HepG2 (cell line): Measurements from ENCODE around the gene MMP25. TPM values are rescaled to one million over a fixed set of nuclear protein-coding genes. Genes with fewer than 3 reads are reported as not detected.

Source experiments
- ATF5 ChIP-seq: sonication (generic); formaldehyde crosslinking; IDR thresholded peaks from 2 replicates; pipeline ENCODE4 v1.4.0; 2020; ENCODE audit warnings: mild to moderate bottlenecking, low read depth, missing genetic modification reagents
- GLI4 ChIP-seq: sonication (generic); formaldehyde crosslinking; IDR thresholded peaks from 2 replicates; pipeline ENCODE4 v1.5.1; 2020; ENCODE audit warnings: missing genetic modification reagents, mild to moderate bottlenecking, moderate library complexity, borderline replicate concordance
- HMGA1 ChIP-seq: sonication (generic); formaldehyde crosslinking; conservative IDR thresholded peaks from 2 replicates; pipeline ENCODE4 v1.4.0; 2020; ENCODE audit warnings: missing genetic modification reagents
- IKZF5 ChIP-seq: IDR thresholded peaks from 2 replicates; pipeline ENCODE4 v1.6.1; 2018; ENCODE audit warnings: missing genetic modification reagents, mild to moderate bottlenecking, missing compliant biosample characterization
- KLF12 ChIP-seq: sonication (generic); formaldehyde crosslinking; IDR thresholded peaks from 2 replicates; pipeline ENCODE4 v1.4.0; 2020; ENCODE audit warnings: missing genetic modification reagents, borderline replicate concordance
- MLLT10 ChIP-seq: sonication (generic); formaldehyde crosslinking; IDR thresholded peaks from 2 replicates; pipeline ENCODE4 v1.4.0; 2020; ENCODE audit warnings: missing genetic modification reagents
- PLRG1 ChIP-seq: fragments of 450-650 bp; conservative IDR thresholded peaks from 2 replicates; pipeline ENCODE4 v1.6.1; 2016
- POGZ ChIP-seq: sonication (generic); formaldehyde crosslinking; IDR thresholded peaks from 2 replicates; pipeline ENCODE4 v1.4.0; 2020; ENCODE audit warnings: mild to moderate bottlenecking, missing genetic modification reagents
- SRY ChIP-seq: sonication (generic); formaldehyde crosslinking; IDR thresholded peaks from 2 replicates; pipeline ENCODE4 v1.8.0; 2022; ENCODE audit warnings: mild to moderate bottlenecking, missing genetic modification reagents
- TOPORS ChIP-seq: sonication (generic); formaldehyde crosslinking; IDR thresholded peaks from 2 replicates; pipeline ENCODE4 v1.8.0; 2023; ENCODE audit warnings: mild to moderate bottlenecking, missing genetic modification reagents
- TRAFD1 ChIP-seq: sonication (generic); formaldehyde crosslinking; IDR thresholded peaks from 2 replicates; pipeline ENCODE4 v1.5.1; 2020; ENCODE audit warnings: missing genetic modification reagents, mild to moderate bottlenecking, borderline replicate concordance
- ZNF160 ChIP-seq: sonication (generic); formaldehyde crosslinking; IDR thresholded peaks from 2 replicates; pipeline ENCODE4 v1.8.0; 2022; ENCODE audit warnings: mild to moderate bottlenecking, inconsistent platforms, missing genetic modification reagents
- ZNF234 ChIP-seq: sonication (generic); formaldehyde crosslinking; conservative IDR thresholded peaks from 2 replicates; pipeline ENCODE4 v1.5.1; 2020; ENCODE audit warnings: mild to moderate bottlenecking, missing genetic modification reagents
- ZNF552 ChIP-seq: sonication (generic); formaldehyde crosslinking; IDR thresholded peaks from 2 replicates; pipeline ENCODE4 v1.9.0; 2022; ENCODE audit warnings: missing genetic modification reagents, mild to moderate bottlenecking, borderline replicate concordance
- ZNF556 ChIP-seq: sonication (generic); formaldehyde crosslinking; IDR thresholded peaks from 2 replicates; pipeline ENCODE4 v1.4.0; 2020; ENCODE audit warnings: mild to moderate bottlenecking, missing genetic modification reagents, borderline replicate concordance
- ZNF850 ChIP-seq: sonication (generic); formaldehyde crosslinking; conservative IDR thresholded peaks from 2 replicates; pipeline ENCODE4 v1.9.0; 2021; ENCODE audit warnings: mild to moderate bottlenecking, missing genetic modification reagents
- ZSCAN5A ChIP-seq: sonication (generic); formaldehyde crosslinking; IDR thresholded peaks from 2 replicates; pipeline ENCODE4 v1.8.0; 2022; ENCODE audit warnings: mild to moderate bottlenecking, missing genetic modification reagents, borderline replicate concordance
- polyA plus RNA-seq, 8 experiments: library from polyadenylated mRNA; depleted of rRNA in 3 of 8; stranded (reverse) in 7 of 8; unstranded in 1 of 8; fragments of >200 nt; fragmentation: Illumina TruSeq in 4 of 8; extraction: Trizol in 4 of 8; gene quantifications; 2 replicates each; pipeline versions ENCODE4 v1.2.1 to v1.2.3, GENCODE V29; 2011 to 2016; ENCODE audit warnings: low read depth in 4 of 8, missing spikeins in 1 of 8, mixed read lengths in 1 of 8; ENCODE audit not compliant: insufficient read depth in 1 of 8
- total RNA-seq, 5 experiments: library from RNA; depleted of rRNA; stranded (reverse); fragments of >200 nt; fragmentation: Illumina TruSeq; extraction: Trizol; gene quantifications; 2 replicates each; pipeline ENCODE4 v1.2.3, GENCODE V29; 2016; ENCODE audit warnings: low read depth in 1 of 5
- TF ChIP-seq, protein P1 (sequence below): IDR thresholded peaks from 2 replicates; pipeline ENCODE4 v1.6.1; 2016; ENCODE audit warnings: missing compliant biosample characterization, missing genetic modification reagents, borderline replicate concordance
- TF ChIP-seq, protein P2 (sequence below): sonication (generic); formaldehyde crosslinking; IDR thresholded peaks from 2 replicates; pipeline ENCODE4 v1.5.1; 2020; ENCODE audit warnings: mild to moderate bottlenecking, missing genetic modification reagents

MMP25 gene
- total and polyA plus RNA-seq, 2 of the 13 experiments (the other 11 are each of a cell fraction or from before 2014, with no cell fraction given) = 0.04 to 0.08 TPM

- no peak for TF ChIP-seq POGZ (CRISPR knock-in tag)
- no peak for TF ChIP-seq ZNF234
- TF ChIP-seq ZNF850 (CRISPR knock-in tag) = no peak
- TF ChIP-seq GLI4 (CRISPR knock-in tag) = no peak
- TF ChIP-seq KLF12 (CRISPR knock-in tag) = no peak
- TF ChIP-seq SRY (CRISPR knock-in tag) = 0 out of 2 replicates have a peak, but pooled peaks have one; percentile 13
- no peak for TF ChIP-seq IKZF5 (CRISPR knock-in tag)
- TF ChIP-seq MLLT10 (CRISPR knock-in tag) = no peak
- no peak for TF ChIP-seq PLRG1
- no peak for TF ChIP-seq ZNF556 (CRISPR knock-in tag)
- TF ChIP-seq ZNF552 = no peak
- no peak for TF ChIP-seq TRAFD1 (CRISPR knock-in tag)
- no peak for TF ChIP-seq HMGA1 (CRISPR knock-in tag)
- no peak for TF ChIP-seq ATF5 (CRISPR knock-in tag)
- TF ChIP-seq, protein P1, sequence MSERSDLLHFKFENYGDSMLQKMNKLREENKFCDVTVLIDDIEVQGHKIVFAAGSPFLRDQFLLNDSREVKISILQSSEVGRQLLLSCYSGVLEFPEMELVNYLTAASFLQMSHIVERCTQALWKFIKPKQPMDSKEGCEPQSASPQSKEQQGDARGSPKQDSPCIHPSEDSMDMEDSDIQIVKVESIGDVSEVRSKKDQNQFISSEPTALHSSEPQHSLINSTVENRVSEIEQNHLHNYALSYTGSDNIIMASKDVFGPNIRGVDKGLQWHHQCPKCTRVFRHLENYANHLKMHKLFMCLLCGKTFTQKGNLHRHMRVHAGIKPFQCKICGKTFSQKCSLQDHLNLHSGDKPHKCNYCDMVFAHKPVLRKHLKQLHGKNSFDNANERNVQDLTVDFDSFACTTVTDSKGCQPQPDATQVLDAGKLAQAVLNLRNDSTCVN (CRISPR knock-in tag) = no peak
- no peak for TF ChIP-seq TOPORS
- TF ChIP-seq, protein P2, sequence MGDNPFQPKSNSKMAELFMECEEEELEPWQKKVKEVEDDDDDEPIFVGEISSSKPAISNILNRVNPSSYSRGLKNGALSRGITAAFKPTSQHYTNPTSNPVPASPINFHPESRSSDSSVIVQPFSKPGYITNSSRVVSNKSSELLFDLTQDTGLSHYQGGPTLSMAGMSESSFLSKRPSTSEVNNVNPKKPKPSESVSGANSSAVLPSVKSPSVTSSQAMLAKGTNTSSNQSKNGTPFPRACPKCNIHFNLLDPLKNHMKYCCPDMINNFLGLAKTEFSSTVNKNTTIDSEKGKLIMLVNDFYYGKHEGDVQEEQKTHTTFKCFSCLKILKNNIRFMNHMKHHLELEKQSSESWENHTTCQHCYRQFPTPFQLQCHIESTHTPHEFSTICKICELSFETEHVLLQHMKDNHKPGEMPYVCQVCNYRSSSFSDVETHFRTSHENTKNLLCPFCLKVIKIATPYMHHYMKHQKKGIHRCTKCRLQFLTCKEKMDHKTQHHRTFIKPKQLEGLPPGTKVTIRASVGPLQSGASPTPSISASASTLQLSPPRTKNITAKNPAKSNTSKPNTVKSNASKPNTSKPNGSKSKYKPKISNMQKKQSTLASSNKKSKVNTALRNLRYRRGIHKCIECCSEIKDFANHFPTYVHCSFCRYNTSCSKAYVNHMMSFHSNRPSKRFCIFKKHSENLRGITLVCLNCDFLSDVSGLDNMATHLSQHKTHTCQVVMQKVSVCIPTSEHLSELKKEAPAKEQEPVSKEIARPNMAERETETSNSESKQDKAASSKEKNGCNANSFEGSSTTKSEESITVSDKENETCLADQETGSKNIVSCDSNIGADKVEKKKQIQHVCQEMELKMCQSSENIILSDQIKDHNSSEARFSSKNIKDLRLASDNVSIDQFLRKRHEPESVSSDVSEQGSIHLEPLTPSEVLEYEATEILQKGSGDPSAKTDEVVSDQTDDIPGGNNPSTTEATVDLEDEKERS (CRISPR knock-in tag) = no peak
- no peak for TF ChIP-seq ZNF160 (CRISPR knock-in tag)
- TF ChIP-seq ZSCAN5A (CRISPR knock-in tag) = no peak
These were observed 41.2 kb downstream of the MMP25 start (continued) for GRCh38 chr16:3087243-3088235.
